Measurements from ENCODE around the gene SKAP2.

The SKAP2 gene

DNA sequence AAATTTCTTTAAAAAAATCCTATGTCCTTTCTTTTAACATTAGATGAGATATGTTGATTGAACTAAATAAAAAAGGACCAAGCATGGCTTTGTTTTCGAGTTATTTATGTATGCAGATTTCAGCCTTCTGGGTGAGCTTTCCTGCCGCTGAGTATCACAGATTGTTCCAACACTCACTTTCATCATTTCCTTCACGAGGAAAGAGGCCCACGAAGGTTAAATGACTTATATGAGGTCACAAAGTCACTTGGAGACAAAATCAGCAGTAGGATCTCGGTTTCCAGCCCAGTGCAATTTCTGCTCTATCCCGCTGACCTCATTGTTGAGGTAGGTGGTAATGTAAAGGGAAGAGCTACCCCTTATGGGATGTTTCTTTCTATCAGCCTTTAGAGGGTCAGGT is 226.8 kb downstream of the SKAP2 start:
- DNase-seq (ENCODE audit: low spot score) = no peak

DNA sequence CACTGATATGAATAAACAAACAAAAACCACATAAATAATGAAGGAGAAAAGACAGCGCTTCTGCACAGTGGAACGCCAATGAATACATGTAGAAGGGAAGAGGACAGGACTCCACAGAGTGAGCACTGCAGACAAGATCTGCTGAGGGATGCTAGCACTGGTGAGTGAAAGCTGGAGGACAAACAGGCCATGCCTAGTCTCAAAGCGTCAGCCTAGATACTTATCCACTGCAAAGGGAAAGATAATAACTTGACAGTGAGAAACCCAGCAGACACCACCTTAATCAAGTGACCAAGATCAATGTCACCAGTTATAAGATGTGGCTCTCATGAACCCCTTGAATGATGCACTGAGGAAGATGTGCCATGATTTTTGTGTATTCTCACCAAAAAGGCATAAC is 227.6 kb downstream of the SKAP2 start:
- no peak for DNase-seq (ENCODE audit: low spot score)

DNA sequence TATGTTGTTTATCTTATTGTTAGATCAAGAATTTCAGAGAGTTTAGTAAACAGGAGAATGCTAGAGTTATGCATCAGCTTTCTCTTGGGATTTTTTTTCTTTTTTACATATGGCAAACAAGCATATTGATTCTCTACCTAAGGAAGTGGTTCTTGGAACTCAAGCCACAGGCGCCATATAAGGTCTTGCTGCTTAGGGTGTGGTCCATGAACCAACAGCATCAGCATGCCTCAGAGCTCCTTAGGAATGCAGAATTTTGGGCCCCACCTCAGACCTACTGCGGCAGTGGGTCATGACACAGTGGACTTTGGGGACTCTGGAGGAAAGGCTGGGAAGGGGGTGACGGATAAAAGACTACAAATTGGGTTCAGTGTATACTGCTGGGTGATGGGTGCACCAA is 230.8 kb downstream of the SKAP2 start:
- DNase-seq (ENCODE audit: low spot score) = no peak

DNA sequence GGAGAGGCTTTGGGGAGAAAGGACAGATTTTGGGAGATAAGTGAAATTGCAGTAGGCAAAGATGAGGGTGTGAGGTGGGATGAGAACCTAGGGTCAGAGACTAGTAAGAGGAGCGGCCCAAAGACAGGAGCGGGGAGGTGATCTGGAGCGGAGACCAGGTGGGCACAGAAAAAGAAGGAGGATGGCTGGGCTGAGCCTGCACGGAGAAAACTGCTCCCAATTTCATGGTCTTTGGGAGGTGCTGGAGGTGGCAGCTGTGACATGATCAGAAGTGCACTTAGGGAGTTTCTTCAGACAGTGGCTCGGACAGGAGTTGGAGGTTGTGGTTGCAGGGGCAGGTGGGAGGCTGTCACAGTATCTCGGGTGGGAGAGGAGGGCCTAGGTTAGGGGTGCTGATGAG is 232.8 kb downstream of the SKAP2 start:
- DNase-seq (ENCODE audit: low spot score) = no peak

DNA sequence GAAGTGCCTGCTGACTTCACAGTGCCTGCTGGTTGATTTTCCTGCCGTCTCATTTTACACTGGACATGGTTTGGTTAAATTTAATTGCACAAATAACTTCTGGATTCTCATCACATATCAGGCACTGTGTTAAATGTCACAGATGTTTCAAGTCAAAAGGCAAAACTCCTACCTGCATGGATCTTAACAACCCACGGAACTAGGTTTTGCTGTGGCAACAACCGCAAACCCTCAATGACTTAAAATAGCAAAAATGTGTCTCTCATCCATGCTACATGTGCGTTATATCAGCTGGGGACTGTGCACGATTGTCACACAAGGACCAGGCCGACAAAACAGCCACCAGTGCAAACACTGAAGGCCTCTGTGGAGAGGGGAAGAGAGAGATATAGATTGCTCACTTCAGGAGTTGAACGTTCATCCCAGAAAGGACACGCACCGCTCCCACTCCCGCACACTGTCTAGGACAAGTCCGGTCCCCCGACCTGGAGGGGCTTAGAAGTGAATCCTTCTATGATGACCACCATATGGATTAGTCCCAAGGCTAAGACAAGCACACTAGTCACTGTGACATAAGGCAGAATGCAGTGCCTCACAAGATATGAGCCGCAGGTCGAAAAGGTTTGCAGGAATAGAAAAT is 233.3 kb downstream of the SKAP2 start:
- no peak for DNase-seq (ENCODE audit: low spot score)

DNA sequence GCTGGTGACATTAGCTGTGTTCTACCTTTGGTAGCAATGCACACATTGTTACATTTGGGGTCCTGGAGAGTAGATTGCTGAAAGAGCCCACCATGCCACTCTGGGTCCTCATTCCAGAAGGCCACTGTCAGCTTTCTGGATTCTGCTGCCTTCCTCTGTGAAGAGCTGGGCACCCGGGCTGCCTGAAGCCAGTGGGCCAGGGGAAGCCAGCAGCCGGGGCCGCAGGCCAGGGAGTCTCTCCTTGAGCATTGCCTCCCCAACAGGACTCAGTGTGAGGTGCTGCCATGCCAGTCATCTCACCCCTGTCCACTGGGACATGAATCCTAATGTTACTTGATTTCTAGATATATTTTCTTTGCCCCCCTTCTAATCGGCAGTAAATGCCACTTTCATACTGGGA is 234.0 kb downstream of the SKAP2 start:
- DNase-seq (ENCODE audit: low spot score) = no peak

DNA sequence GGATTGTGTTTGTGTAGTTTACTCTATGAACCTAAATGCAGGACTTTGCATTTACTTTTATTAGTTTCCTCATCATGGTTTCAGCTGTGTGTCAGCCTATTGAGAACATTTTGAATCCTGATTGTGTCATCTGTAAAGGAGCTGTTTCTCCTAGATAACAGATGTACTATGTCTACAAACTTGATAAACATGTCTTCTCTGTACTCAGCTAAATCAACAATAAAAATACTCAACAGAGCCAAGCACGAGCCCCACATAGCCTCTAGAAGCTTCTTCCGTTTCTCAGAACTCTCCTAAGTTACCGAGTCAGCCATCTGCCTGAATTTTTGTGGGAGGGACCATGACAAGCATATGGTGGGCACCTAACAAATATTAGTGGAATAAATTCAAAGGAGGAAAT is 234.7 kb downstream of the SKAP2 start:
- no peak for DNase-seq (ENCODE audit: low spot score)

DNA sequence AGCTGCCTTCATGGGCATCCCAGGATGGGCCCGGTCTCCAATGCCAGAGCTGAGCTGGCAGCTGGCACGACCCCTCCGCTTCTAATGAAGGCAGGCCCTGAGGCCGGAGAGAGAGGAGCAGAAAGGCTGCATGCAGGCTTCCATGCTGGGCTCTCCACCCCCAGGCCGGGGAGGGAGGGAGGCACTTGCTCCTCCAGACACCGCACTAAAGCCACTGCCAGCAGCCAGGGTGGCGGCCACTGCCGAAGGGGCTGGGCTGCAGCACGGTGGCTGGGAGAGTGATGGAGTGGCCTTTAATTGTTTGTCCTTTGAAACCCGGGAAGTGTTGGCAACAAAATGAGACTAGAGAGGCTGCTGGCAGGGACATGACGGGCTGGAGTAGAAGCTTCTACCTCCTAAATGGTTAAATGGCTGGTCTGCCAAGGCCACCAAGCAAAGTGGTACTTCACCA is 236.5 kb downstream of the SKAP2 start:
- no peak for DNase-seq (ENCODE audit: low spot score)

DNA sequence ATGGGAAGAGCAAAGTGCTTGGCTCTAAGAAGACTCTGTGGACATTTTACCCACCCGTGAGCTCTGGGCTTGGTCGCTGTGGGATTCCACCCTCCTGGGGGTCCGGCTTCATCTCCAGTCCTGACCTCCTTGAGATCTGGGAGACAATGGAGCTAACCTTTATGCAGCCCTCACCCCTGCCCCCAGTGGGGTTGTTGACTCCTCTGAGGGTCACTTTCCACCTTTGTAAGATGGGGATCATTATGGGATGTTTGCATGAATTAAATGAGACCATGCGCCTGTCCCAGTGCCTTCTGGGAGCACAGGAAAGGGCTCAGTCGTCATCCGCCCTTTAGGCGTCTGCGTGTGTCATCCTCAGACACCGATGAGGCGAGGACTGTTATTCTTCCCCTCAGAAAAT is 237.2 kb downstream of the SKAP2 start:
- DNase-seq (ENCODE audit: low spot score) = no peak

DNA sequence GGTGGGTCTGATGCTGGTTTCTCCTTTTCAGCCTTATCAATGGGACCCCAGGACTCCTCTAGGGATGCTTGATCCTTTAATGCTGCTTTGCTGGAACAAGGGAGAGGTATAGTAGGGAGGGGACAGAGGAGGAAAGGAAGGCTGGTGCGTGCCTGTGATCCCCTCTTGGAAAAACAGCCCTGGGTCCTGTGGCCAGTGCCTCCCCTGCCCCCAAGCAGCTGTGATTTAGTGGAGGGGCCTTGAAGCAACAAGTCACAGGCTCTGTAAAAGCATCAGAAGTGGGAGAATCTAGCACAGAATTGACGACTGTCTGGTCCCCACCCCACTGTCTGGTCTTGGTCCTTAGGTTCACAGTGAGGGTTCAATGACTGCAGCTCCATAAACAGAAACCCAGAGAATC is 237.7 kb downstream of the SKAP2 start:
- no peak for DNase-seq (ENCODE audit: low spot score)

DNA sequence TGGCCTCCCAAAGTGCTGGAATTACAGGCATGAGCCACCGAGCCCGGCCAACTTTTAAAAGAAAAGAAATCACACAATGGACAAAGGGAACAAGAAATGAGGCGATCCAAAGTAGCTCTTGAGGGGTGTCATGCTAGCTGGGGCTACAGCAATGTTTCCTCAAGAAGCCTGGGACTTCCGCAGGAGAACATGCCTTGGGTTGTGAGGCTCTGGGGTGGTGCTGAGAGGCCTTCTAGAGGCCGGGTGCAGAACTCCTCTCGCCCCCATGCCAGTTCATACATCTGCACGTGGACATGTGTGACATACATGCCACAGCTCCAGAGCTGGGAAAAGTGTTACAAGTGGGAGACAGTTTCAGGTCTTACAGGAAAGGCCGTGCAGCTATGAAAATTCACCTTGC is 238.2 kb downstream of the SKAP2 start:
- no peak for DNase-seq (ENCODE audit: low spot score)

DNA sequence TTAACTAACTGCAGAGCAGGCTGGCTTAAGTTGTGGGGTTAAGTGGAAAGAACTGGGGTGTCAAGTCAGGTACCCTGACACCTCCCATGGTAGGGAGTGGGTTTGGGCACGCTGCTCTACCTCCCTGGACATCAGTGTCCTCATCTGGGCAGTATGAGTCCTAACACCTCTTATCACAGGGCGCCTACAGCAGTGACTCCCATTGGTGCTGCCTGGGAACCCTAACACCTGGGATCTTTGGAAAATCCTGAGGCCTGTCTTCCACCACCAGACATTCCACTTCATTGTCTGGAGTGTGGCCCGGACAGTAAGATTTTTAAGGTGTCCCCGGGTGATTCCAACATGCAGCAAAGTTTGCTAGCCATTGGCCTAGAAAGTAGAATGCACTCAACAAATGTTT is 239.1 kb downstream of the SKAP2 start:
- DNase-seq (ENCODE audit: low spot score) = no peak

DNA sequence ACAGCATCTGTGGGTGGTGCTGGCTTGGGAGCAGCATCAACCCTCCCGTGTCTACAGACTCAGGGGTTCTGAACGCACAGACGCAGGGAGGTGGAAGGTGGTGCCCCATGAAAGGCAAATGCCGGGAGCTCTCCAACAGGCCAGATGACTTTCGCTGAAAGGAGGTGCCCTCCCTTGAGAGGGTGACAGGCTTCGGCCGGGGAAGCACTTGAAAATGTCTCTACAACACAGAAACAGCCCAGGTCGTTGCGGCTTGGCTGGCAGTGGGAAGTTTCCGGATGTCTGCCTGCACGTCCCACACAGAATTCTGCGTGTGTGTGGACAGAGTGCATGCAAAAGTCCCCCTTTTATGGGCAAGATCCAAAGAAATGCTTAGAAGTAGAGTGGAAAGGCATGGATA is 239.6 kb downstream of the SKAP2 start:
- no peak for DNase-seq (ENCODE audit: low spot score)

DNA sequence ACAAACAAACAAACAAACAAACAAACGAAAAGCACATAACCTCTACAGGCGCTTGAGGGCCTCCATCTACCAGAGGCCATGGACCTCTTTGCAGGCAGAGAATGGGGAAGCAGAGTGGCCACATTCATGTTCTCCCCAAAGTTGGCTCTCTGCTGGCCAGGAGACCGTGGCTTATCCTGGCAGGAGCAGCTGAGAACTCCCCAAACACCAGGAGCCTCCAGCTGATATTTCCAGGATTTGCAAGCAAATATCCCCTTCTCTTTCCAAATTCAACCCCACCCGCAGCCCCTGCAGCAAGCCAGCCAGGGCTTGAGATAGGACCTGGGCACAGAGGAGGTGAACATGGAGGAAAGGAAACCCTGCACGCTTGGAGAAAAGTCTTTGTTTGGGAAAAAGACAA is 240.0 kb downstream of the SKAP2 start:
- no peak for DNase-seq (ENCODE audit: low spot score)

DNA sequence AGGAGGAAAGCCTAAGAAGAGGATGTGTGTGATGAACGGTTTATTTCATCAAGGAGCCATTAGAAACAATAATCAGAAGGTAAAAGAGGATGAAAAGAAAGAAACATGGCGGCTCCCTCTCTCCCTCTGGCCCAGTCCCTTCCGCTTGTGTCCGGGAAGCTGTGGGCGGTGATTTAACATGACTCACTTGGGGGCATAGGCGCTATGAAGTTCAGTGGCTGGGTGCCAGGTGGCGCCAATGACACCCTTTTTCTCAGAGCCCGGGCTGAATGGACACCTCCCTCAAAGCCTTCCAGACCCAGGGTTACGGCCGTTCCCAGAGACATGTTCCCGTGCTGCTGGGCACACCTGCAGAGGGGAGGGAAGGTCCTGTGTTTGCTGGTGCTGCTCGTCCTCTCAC is 244.0 kb downstream of the SKAP2 start:
- peak; percentile 62 for DNase-seq (ENCODE audit: low spot score)

DNA sequence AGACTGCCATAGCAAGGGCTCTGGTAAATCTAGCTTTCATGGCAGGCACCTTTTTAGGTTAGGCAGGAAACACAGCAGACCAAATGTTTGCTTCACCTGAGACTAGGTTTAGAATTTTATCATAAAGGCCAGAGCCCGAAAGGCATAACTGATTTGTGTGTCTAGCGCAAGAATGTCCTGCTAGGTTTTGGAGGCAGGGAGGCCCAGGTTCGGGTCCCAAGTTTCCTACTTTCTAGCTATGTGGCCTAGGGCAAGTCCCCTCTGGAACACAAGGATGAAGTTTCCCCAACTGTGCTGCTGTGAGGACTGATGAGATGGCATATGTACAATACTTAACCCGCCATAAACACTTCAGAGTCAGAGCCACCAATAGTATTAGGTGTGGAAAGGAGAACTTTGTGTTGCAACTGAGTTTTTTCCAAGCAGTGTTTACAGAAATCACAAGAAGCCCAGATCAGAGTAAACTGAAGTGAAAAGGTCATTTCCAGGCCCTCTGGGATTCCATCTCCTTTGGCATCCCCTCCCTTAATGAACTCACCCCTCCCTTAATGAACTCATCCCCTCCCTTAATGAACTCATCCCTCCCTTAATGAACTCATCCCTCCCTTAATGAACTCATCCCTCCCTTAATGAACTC is 244.9 kb downstream of the SKAP2 start:
- no peak for DNase-seq (ENCODE audit: low spot score)

DNA sequence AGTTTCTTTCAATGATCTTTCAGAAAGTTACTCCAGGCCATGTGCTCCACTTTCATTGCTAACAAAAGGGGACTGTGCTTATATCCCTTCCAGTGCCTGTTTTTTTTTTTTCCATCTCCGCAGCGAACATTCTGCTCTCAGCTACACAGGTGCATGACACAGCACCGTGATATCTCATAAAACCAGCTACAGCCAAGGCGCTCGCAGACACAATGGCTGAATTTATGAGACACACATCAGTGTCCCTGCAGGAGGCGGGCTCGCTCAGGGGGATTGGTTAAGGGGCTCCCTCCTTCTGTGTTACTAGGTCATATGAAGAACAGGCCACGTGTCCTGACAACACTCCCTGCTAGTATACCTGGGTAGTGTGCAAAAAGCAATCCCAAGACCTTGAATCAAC is 245.5 kb downstream of the SKAP2 start:
- no peak for DNase-seq (ENCODE audit: low spot score)

DNA sequence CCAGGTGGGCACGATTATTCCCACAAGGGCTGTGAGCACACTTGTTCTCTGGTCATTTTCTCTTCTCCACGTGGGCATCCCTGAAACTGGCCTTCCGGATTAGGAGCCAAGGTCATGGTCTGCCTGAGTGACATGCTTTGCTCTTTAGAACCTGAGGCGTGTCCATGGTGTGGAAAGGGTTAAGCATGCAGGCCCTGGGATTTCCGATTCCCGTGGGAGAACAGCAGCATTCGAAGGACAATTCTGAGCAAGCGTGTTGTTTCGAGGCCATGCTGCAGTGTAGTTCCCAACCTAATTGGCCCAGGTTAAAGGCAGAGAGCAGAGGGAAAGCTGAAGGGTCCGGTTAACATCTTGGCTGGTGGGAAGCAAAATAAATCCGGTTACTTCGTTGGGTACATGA is 245.9 kb downstream of the SKAP2 start:
- no peak for DNase-seq (ENCODE audit: low spot score)

All from iPS-NIHi11 (cell line).